ENCODE measurements around the gene KIF3A. TPM values are rescaled to one million over a fixed set of nuclear protein-coding genes. Genes with fewer than 3 reads are reported as not detected.
"Not testable (repeated sequence)": the region's sequence is repeated elsewhere in the genome, so short reads cannot be mapped to it uniquely, and the experiment has no call there.

KIF3A gene
- total RNA-seq, 1 experiment from 2014 or later, result 4.8 TPM

GRCh38 chr5:132718544-132719312 lies 18.6 kb downstream of the KIF3A start:
- DNase-seq (ENCODE audit: low spot score), result no peak

GRCh38 chr5:132714456-132715307 lies 22.7 kb downstream of the KIF3A start:
- no peak for DNase-seq (ENCODE audit: low spot score)

- no peak for DNase-seq (ENCODE audit: low spot score)
Measured at GRCh38 chr5:132708645-132709044, 28.7 kb downstream of the KIF3A start.

- no peak for DNase-seq (ENCODE audit: low spot score)
Measured at GRCh38 chr5:132704875-132705274, 32.5 kb downstream of the KIF3A start.

GRCh38 chr5:132695956-132696355 lies 41.4 kb downstream of the KIF3A start:
- no peak for DNase-seq (ENCODE audit: low spot score)

- DNase-seq (ENCODE audit: low spot score), result no peak
Measured at GRCh38 chr5:132692632-132692967, 44.7 kb downstream of the KIF3A start.

GRCh38 chr5:132691755-132692631 lies 45.4 kb downstream of the KIF3A start:
- DNase-seq (ENCODE audit: low spot score), result not testable (repeated sequence)

- no peak for DNase-seq (ENCODE audit: low spot score)
Measured at GRCh38 chr5:132690156-132690555, 47.2 kb downstream of the KIF3A start.

GRCh38 chr5:132689513-132689912 lies 47.8 kb downstream of the KIF3A start:
- no peak for DNase-seq (ENCODE audit: low spot score)

GRCh38 chr5:132688536-132689339 lies 48.6 kb downstream of the KIF3A start:
- DNase-seq (ENCODE audit: low spot score), result no peak

GRCh38 chr5:132687995-132688394 lies 49.4 kb downstream of the KIF3A start:
- DNase-seq (ENCODE audit: low spot score), result no peak

- no peak for DNase-seq (ENCODE audit: low spot score)
Measured at GRCh38 chr5:132686193-132686592, 51.2 kb downstream of the KIF3A start.

- no peak for DNase-seq (ENCODE audit: low spot score)
Measured at GRCh38 chr5:132684922-132685720, 52.2 kb downstream of the KIF3A start.

- no peak for DNase-seq (ENCODE audit: low spot score)
Measured at GRCh38 chr5:132684491-132684890, 52.9 kb downstream of the KIF3A start.

GRCh38 chr5:132681983-132682382 lies 55.4 kb downstream of the KIF3A start:
- DNase-seq (ENCODE audit: low spot score), result no peak

GRCh38 chr5:132681476-132681831 lies 55.9 kb downstream of the KIF3A start:
- DNase-seq (ENCODE audit: low spot score), result no peak

GRCh38 chr5:132680780-132681475 lies 56.4 kb downstream of the KIF3A start:
- DNase-seq (ENCODE audit: low spot score), result no peak

- no peak for DNase-seq (ENCODE audit: low spot score)
Measured at GRCh38 chr5:132679717-132680380, 57.5 kb downstream of the KIF3A start.

- no peak for DNase-seq (ENCODE audit: low spot score)
Measured at GRCh38 chr5:132679166-132679565, 58.2 kb downstream of the KIF3A start.
